ENCODE measurements around the gene TTLL11. TPM values are rescaled to one million over a fixed set of nuclear protein-coding genes. Genes with fewer than 3 reads are reported as not detected.

TTLL11 gene
- total RNA-seq, 1 experiment from 2014 or later, result 13.6 TPM

DNA sequence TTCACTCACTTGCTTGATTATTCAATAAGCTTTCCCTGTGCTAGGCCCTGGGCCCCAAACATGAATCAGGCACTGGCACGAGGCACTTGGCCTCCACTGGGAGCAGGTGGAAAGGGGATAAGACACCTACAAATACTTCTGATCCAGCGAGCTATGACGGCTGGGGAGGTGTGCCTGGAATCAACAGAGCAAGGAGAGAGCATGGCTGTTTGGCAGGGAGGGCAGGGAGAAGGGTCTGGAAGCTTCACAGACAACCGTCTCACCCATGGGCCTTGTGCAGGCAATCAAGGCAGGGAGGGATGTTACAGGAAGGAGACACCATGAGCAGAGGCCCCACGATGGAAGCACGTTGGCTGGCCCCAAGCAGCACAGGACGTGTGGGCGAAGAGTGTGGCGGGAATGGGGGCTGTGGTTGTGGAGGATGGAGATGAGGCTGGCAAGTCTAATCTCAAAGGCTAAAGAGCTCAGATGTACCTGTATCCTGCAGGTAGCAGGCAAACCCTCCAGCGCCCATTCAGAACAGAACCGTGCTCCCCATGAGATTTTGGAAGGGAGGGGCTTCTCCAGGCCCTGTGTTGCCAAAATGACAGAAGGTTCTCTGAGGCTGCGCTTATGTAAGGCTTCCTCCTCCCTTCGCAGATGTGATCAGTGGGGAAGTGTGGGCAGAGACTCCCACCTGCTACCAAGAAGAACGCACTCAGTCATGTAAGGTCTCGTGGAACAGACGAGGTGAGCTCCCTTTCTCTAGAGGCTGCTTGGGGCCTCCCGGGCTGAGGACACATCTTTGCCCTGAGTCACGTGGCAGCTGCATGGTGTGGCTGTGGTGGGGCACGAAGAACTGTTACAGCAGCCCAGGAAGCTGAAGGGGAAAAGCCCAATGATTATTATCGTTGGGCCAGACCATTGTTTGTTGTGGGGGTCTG is 252.0 kb downstream of the TTLL11 start:
- H3K27me3 Mint-ChIP-seq (ENCODE audit: insufficient read depth, unreplicated experiment), result no peaks in the 10 kb centered on the region
- no TSS peak for BruUV-seq (replicated peaks)

GRCh38 chr9:121839726-121840500 is 253.2 kb downstream of the TTLL11 start:
- H3K4me3 Mint-ChIP-seq (ENCODE audit: unreplicated experiment), result no peak overlapping the region
- no peak for DNase-seq (ENCODE audit: unreplicated experiment)
- H3K27ac Mint-ChIP-seq (ENCODE audit: low read depth, unreplicated experiment), result no peak overlapping the region
- H3K27me3 Mint-ChIP-seq (ENCODE audit: insufficient read depth, unreplicated experiment), result no peaks in the 10 kb centered on the region
- H3K4me1 Mint-ChIP-seq (ENCODE audit: insufficient read depth, unreplicated experiment), result no peaks in the 10 kb centered on the region
- H3K36me3 Mint-ChIP-seq (ENCODE audit: insufficient read depth, unreplicated experiment), result no peaks in the 10 kb centered on the region
- POLR2A ChIA-PET, result no interaction called here
- peaks cover 6% of the 10 kb centered on the region for H3K9me3 Mint-ChIP-seq (ENCODE audit: unreplicated experiment)
- CTCF ChIA-PET, result interaction anchor here (0.5 to 1.3 kb wide), 3 partner anchors 29 to 856 kb away, joined by 3 to 4 read pairs (median 4); no protein-coding TSS in a partner anchor
- no TSS peak for BruUV-seq (replicated peaks)
- intact Hi-C loops (cut with micrococcal nuclease), result no loop called here
- no peak for TF ChIP-seq CTCF (IDR thresholded peaks at IDR 0.05; ENCODE audit: unreplicated experiment)

More for the DNA sequence above, 252.0 kb downstream of the TTLL11 start:
- H3K9me3 Mint-ChIP-seq (ENCODE audit: unreplicated experiment), result peaks cover 6% of the 10 kb centered on the region
- no peak for TF ChIP-seq CTCF (IDR thresholded peaks at IDR 0.05; ENCODE audit: unreplicated experiment)
- ChIA-PET CTCF (interaction anchor here (0.5 to 1.3 kb wide), 3 partner anchors 32 to 857 kb away, joined by 3 to 4 read pairs (median 4); no protein-coding TSS in a partner anchor), POLR2A (no interaction called here)
- DNase-seq (ENCODE audit: unreplicated experiment), result no peak
- H3K27ac Mint-ChIP-seq (ENCODE audit: low read depth, unreplicated experiment), result no peak overlapping the region
- H3K4me1 Mint-ChIP-seq (ENCODE audit: insufficient read depth, unreplicated experiment), result no peaks in the 10 kb centered on the region
- intact Hi-C loops (cut with micrococcal nuclease), result no loop called here
- no peaks in the 10 kb centered on the region for H3K36me3 Mint-ChIP-seq (ENCODE audit: insufficient read depth, unreplicated experiment)
- H3K4me3 Mint-ChIP-seq (ENCODE audit: unreplicated experiment), result no peak overlapping the region

GRCh38 chr9:121838746-121839669 is 254.1 kb downstream of the TTLL11 start:
- ChIA-PET POLR2A (no interaction called here), CTCF (no interaction called here)
- Mint-ChIP-seq H3K4me3 (ENCODE audit: unreplicated experiment) (no peak overlapping the region), H3K27me3 (ENCODE audit: insufficient read depth, unreplicated experiment) (no peaks in the 10 kb centered on the region), H3K36me3 (ENCODE audit: insufficient read depth, unreplicated experiment) (no peaks in the 10 kb centered on the region), H3K4me1 (ENCODE audit: insufficient read depth, unreplicated experiment) (no peaks in the 10 kb centered on the region), H3K9me3 (ENCODE audit: unreplicated experiment) (no peaks in the 10 kb centered on the region), H3K27ac (ENCODE audit: low read depth, unreplicated experiment) (no peak overlapping the region)
- DNase-seq (ENCODE audit: unreplicated experiment), result no peak
- no TSS peak for BruUV-seq (replicated peaks)
- intact Hi-C loops (cut with micrococcal nuclease), result no loop called here
- TF ChIP-seq CTCF (IDR thresholded peaks at IDR 0.05; ENCODE audit: unreplicated experiment), result no peak
